GM06990 (cell line): ENCODE results near the gene CRISPLD2.
"Not testable (repeated sequence)": the region's sequence is repeated elsewhere in the genome, so short reads cannot be mapped to it uniquely, and the experiment has no call there.

Experiments used
- DNase-seq: peaks from one replicate; pipeline ENCODE4 v3.0.0-alpha.2; 2011; ENCODE audit not compliant: insufficient read length; ENCODE audit errors: extremely low read depth
- H3K27me3 ChIP-seq: replicated peaks from 2 replicates; pipeline ENCODE4 v1.6.0; 2011; ENCODE audit warnings: low read length; ENCODE audit not compliant: control insufficient read depth, insufficient read depth
- H3K36me3 ChIP-seq: 2 replicates; pipeline ENCODE4 v1.5.1; 2011; ENCODE audit warnings: low read length; ENCODE audit not compliant: control insufficient read depth, insufficient read depth
- H3K4me3 ChIP-seq: replicated peaks from 2 replicates; pipeline ENCODE4 v1.5.1; 2011; ENCODE audit warnings: low read depth, mild to moderate bottlenecking, control low read depth, low read length
- TF ChIP-seq, protein P1 (sequence below): IDR thresholded peaks from 2 replicates; pipeline ENCODE4 v1.5.1; 2011; ENCODE audit warnings: low read length, control low read depth, mild to moderate bottlenecking, inconsistent platforms; ENCODE audit not compliant: insufficient read depth, poor library complexity, severe bottlenecking

CRISPLD2 gene

DNA sequence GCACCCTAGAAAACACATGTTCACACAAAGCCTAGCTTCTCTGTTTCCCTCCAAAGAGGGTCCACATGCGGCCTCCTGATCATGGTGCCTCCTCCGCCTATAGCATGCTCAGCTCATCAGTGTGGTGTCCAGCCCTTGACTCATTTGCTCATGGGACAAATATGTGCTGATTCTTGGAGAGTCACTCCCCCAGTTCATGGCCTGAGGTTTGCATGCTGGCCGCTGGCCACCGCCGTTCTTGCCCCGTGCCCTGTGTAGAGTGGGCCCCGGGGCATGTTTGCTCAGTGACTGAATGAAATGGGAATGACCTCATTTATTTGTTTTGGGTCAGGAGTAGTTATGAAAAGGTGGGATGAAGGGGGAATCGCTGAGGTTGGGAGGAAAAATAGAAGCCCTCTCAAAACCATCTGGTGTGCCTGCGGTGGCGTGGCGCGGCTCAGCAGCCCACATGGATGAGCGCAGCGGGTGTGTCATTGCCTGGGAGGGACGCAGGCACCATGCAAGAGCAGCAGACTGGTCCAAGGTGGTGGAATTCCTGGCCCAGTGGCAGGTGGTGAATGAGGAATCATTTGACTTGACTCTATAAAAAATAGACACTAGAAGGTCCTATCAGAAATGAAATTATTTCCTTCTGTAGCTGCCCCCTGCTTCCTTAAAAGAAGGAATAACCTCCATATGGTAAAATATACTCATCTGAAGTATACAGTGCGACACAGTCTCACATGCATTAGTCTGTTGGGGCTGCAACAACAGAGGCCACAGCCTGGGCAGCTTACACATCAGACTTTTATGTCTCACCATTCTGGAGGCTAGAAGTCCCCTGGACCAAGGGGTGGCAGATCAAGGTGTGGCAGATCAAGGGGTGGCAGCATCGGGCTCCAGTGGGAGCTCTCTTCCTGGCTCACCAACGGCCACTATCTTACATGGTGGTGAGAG is 31.7 kb downstream of the CRISPLD2 start:
- DNase-seq, result no peak
- TF ChIP-seq, protein P1, sequence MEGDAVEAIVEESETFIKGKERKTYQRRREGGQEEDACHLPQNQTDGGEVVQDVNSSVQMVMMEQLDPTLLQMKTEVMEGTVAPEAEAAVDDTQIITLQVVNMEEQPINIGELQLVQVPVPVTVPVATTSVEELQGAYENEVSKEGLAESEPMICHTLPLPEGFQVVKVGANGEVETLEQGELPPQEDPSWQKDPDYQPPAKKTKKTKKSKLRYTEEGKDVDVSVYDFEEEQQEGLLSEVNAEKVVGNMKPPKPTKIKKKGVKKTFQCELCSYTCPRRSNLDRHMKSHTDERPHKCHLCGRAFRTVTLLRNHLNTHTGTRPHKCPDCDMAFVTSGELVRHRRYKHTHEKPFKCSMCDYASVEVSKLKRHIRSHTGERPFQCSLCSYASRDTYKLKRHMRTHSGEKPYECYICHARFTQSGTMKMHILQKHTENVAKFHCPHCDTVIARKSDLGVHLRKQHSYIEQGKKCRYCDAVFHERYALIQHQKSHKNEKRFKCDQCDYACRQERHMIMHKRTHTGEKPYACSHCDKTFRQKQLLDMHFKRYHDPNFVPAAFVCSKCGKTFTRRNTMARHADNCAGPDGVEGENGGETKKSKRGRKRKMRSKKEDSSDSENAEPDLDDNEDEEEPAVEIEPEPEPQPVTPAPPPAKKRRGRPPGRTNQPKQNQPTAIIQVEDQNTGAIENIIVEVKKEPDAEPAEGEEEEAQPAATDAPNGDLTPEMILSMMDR, result no peak
- no peak overlapping the region for H3K4me3 ChIP-seq
- no peaks in the 10 kb centered on the region; the same call in 1 of the 2 replicates for H3K27me3 ChIP-seq
- H3K36me3 ChIP-seq, result no peaks in the 10 kb centered on the region

DNA sequence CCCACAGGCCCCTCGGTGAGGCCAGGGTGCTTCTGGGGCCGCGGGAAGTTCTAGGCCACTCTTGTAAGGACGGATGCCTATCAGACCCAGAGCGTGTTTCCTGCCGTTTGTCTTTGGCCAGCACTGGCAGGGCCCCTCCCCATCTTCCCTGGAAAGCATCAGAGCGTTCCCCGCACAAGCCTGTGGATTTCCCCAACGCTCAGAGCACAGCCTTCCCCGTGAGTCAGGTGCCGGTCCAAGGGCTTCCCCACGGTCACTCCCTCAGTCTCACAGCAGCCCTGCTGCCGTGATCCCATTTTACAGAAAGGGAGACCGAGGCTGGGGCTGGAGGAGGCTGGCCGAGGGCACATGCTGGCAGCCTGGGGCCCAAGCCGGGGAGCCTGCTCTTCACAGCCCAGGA is 33.7 kb downstream of the CRISPLD2 start:
- Histone ChIP-seq H3K36me3 (no peaks in the 10 kb centered on the region), H3K27me3 (no peaks in the 10 kb centered on the region; the same call in 1 of the 2 replicates), H3K4me3 (no peak overlapping the region)
- DNase-seq, result no peak
- TF ChIP-seq, protein P1, result no peak

DNA sequence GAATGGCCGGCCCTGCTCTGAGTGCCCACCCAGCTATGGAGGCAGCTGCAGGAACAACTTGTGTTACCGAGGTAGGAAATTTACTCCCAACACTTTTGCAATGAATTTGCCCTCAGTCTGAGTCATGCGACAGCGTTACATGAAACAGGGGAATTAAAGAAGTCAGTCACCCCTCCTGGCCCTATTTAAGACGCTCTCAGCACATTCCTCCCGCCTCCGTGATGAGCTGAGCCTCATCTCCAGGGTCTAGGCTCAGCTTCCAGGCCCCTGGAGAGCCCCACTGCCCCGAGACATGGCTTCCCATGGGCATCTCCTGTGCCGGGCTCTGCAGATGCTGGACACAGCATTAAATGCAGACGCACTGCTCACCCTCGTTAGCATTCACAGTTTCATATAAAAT is 35.0 kb downstream of the CRISPLD2 start:
- no peak overlapping the region for H3K4me3 ChIP-seq
- DNase-seq, result no peak
- H3K27me3 ChIP-seq, result no peaks in the 10 kb centered on the region; the same call in 1 of the 2 replicates
- no peaks in the 10 kb centered on the region for H3K36me3 ChIP-seq
- TF ChIP-seq, protein P1, result no peak

DNA sequence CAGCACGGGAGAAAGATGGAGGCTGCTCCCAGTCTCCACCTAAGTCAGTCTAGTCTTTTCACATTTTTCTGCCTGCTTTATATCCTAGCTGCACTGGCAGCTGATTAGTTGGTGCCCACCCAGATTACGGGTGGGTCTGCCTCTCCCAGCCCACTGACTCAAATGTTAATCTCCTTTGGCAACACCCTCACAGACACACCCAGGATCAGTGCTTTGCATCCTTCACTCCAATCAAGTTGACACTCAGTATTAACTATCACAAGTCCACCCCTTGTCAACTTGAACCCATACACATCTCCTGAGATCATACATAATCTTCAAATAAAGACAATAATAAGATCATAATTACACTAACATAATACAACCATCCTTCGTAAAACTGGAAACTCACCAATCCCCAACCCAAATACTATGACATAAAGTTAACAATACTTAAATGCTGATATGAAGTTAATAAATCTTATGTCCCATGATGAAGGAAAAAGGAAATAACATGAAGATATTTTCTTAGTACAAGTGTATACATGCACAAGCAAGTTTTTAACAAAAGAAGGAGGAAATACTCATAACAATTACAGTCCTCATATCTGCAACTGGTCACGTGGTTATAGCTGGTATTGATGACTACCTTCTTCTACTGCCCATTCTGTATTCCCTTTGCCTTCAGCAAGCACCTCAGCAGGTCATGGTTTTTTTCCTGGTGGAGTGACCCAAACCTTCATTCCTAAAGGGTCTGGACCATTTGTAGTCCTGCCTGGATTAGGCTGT is 35.8 kb downstream of the CRISPLD2 start:
- H3K4me3 ChIP-seq, H3K36me3 ChIP-seq, DNase-seq: not testable (repeated sequence)

DNA sequence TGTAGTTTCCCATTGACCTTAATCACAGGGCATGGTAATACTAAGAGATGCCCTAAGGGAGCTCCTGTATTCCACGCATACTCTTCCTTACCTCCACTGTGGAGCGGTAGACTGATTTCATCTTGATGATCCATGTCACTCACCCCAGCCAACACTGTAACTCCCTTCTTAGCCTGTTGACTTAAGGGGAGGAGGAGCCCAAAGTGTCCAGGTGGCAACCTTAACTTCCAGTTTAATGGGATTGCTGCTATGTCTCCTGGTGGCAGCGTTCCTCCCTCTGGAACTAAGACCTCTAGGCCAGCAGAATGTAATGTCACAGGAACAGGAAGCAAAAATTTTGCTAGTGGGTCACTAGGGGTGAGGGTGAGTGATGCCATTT is 36.4 kb downstream of the CRISPLD2 start:
- DNase-seq, H3K4me3 ChIP-seq, H3K36me3 ChIP-seq: not testable (repeated sequence)

More for the DNA sequence above, 35.8 kb downstream of the CRISPLD2 start:
- not testable (repeated sequence) for H3K27me3 ChIP-seq

DNA sequence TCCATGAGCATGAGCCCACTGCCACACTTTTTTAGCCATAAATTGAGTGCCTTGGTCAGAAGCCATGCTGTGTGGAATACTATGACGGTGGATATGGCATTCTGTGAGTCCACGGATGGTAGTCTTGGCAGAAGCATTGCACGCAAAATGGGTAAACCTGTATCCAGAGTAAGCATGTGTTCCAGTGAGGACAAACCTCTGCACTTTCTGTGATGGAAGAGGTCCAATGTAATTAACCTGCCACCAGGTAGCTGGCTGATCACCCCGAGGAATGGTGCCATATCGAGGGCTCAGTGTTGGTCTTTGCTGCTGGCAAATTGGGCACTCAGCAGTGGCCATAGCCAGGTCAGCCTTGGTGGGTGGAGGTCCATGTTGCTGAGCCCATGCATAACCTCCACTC is 37.0 kb downstream of the CRISPLD2 start:
- not testable (repeated sequence) for H3K27me3 ChIP-seq, H3K36me3 ChIP-seq, H3K4me3 ChIP-seq, DNase-seq

More for the DNA sequence above, 36.4 kb downstream of the CRISPLD2 start:
- H3K27me3 ChIP-seq, result not testable (repeated sequence)

DNA sequence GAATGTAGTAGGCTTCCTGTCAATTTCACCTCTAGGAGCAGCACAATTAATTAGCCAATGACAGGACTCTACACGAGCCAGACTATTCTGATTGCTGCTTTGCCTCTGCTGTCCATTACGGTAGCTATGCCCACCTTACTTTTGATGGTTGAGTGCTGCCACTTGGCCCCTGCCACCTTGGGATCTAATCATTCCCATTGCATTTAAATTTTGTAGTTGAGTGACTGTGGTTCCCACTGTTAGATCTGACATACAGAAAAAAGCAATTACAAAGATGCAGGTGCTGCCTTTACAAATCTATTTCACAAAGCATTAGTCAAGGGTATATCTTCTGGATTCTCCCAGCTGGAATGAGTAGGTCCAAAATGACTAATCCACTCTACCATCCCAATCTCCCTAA is 39.9 kb downstream of the CRISPLD2 start:
- DNase-seq, result no peak
- TF ChIP-seq, protein P1, result no peak
- H3K27me3 ChIP-seq, result no peaks in the 10 kb centered on the region
- H3K36me3 ChIP-seq, result no peaks in the 10 kb centered on the region
- no peak overlapping the region for H3K4me3 ChIP-seq
